ENCODE data around the gene LRTM1. TPM values are rescaled to one million over a fixed set of nuclear protein-coding genes. Genes with fewer than 3 reads are reported as not detected.

The LRTM1 gene
- total RNA-seq, 1 experiment from 2014 or later, result not detected

DNA sequence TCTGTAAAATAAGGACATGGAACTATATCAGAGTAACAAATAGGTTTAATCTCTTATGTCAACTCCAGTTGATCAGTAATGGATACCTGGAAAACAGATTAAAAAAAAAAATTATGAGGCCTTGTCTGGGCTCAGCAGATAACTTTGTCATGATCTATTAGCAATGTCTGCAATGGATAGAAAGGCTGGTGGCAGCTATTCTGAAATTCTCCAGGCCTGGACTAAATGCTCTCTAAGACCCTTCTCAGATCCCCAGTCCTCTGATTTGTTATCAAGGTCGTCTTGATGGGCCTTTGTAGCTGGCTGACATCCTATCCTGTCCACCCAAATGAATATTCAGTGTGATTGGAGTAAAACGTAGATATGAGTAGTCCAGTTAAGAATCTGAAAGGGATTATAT is 13.7 kb downstream of the LRTM1 start:
- H4K91ac ChIP-seq (ENCODE audit: insufficient read length, low read depth, low read length), result no peak overlapping the region
- H2BK120ac ChIP-seq (ENCODE audit: low read depth, low read length, poor library complexity, severe bottlenecking), result no peak overlapping the region
- H4K8ac ChIP-seq (replicated peaks; ENCODE audit: insufficient read length, low read depth, low read length), result no peak overlapping the region
- Mint-ChIP-seq H3K9me3 (peaks cover 4 to 9% of the 10 kb centered on the region in 2 experiments; a peak in 4 of 5 replicates), H3K36me3 (ENCODE audit: insufficient read depth in 1 of 3, low read depth in 3 of 3) (peaks cover 11 to 22% (median 15%) of the 10 kb centered on the region in 3 experiments; a peak in 6 of 7 replicates), H3K27ac (no peak overlapping the region), H3K4me3 (no peak overlapping the region), H3K27me3 (ENCODE audit: low read depth) (no peaks in the 10 kb centered on the region), H3K4me1 (no peaks in the 10 kb centered on the region)
- no peaks in the 10 kb centered on the region for H4K20me1 ChIP-seq (ENCODE audit: control insufficient read depth, insufficient read depth, insufficient read length)
- no peak overlapping the region for H2BK5ac ChIP-seq (ENCODE audit: insufficient read length, low read length)
- no peak overlapping the region for H3T11ph ChIP-seq (ENCODE audit: low read length)
- H2BK15ac ChIP-seq (ENCODE audit: low read depth, low read length), result no peak overlapping the region
- H3K9ac ChIP-seq (ENCODE audit: extremely low read depth, insufficient read length, low read length), result no peak overlapping the region
- no peak overlapping the region for H3K18ac ChIP-seq (ENCODE audit: insufficient read length, low read depth, low read length)
- H2AK5ac ChIP-seq (ENCODE audit: insufficient read length, low read length), result no peak overlapping the region
- no peak overlapping the region for H3K14ac ChIP-seq (ENCODE audit: insufficient read depth, low read length)
- no peak overlapping the region for H2AFZ ChIP-seq (ENCODE audit: low read length)
- H3K23me2 ChIP-seq (ENCODE audit: insufficient read length, low read depth, low read length, poor library complexity, severe bottlenecking), result no peaks in the 10 kb centered on the region
- no peak for DNase-seq
- H3K23ac ChIP-seq (ENCODE audit: insufficient read length, low read depth, low read length), result no peak overlapping the region
- no peaks in the 10 kb centered on the region for H3K4me1 ChIP-seq (ENCODE audit: insufficient read depth, low read length)
- H3K4me2 ChIP-seq (ENCODE audit: insufficient read depth, insufficient read length, low read length), result no peak overlapping the region
- TF ChIP-seq, protein P1, sequence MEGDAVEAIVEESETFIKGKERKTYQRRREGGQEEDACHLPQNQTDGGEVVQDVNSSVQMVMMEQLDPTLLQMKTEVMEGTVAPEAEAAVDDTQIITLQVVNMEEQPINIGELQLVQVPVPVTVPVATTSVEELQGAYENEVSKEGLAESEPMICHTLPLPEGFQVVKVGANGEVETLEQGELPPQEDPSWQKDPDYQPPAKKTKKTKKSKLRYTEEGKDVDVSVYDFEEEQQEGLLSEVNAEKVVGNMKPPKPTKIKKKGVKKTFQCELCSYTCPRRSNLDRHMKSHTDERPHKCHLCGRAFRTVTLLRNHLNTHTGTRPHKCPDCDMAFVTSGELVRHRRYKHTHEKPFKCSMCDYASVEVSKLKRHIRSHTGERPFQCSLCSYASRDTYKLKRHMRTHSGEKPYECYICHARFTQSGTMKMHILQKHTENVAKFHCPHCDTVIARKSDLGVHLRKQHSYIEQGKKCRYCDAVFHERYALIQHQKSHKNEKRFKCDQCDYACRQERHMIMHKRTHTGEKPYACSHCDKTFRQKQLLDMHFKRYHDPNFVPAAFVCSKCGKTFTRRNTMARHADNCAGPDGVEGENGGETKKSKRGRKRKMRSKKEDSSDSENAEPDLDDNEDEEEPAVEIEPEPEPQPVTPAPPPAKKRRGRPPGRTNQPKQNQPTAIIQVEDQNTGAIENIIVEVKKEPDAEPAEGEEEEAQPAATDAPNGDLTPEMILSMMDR (conservative IDR thresholded peaks at IDR 0.05), result no peak
- no peak overlapping the region for H3K27ac ChIP-seq (ENCODE audit: insufficient read length, low read depth, low read length)
- H3K79me1 ChIP-seq (ENCODE audit: insufficient read depth, low read depth, low read length, poor library complexity, severe bottlenecking), result no peaks in the 10 kb centered on the region
- no peak overlapping the region for H2BK20ac ChIP-seq (ENCODE audit: low read depth, low read length, poor library complexity, severe bottlenecking)
- no peaks in the 10 kb centered on the region for H3K27me3 ChIP-seq (ENCODE audit: insufficient read depth, low read length)
- no peaks in the 10 kb centered on the region for H3K79me2 ChIP-seq (ENCODE audit: insufficient read depth, low read length)
- WGBS (ENCODE audit: extremely low coverage, insufficient read length, low lambda C conversion rate), result no CpG with 5 or more reads among the region's 2 CpGs
- no peak overlapping the region for H2BK12ac ChIP-seq (ENCODE audit: insufficient read length, low read depth, low read length)
- H3K4ac ChIP-seq (ENCODE audit: low read depth, low read length), result no peak overlapping the region
- peaks cover 10% of the 10 kb centered on the region for H3K9me3 ChIP-seq (ENCODE audit: control insufficient read depth, low read depth, low read length)
- no peak overlapping the region for H3K56ac ChIP-seq (ENCODE audit: insufficient read length, low read depth, low read length)
- H4K5ac ChIP-seq (ENCODE audit: insufficient read length, low read depth, low read length), result no peak overlapping the region

Data from H9 (cell line).